Left cardiac atrium (tissue), 4 donors: ENCODE measurements around the gene KLK10. TPM values are rescaled to one million over a fixed set of nuclear protein-coding genes. Genes with fewer than 3 reads are reported as not detected.
A peak's percentile ranks its signal among the peaks of the same experiment; 100 is the strongest.
"Not testable (repeated sequence)": the region's sequence is repeated elsewhere in the genome, so short reads cannot be mapped to it uniquely, and the experiment has no call there.

ENCODE experiments used
- ATAC-seq, 2 donors: fragments of 200-7000 bp; cut with Tn5 transposase; one replicate each; pipeline ENCODE4 v1.9.1; 2020; ENCODE audit warnings: mild to moderate bottlenecking in 2 of 2, moderate library complexity in 2 of 2
- DNase-seq: peaks from one replicate; pipeline ENCODE4 v3.0.0-alpha.2; 2020
- intact Hi-C, 2 donors: fragments of 100-400 bp; cut with DNase I; formaldehyde crosslinking; loops; one replicate each; pipeline versions ENCODE4 v1.14.1 to v1.15.1; 2022 to 2023
- total RNA-seq, 2 donors: library from RNA; stranded (reverse); fragmentation: NEBNext Ultra II Directional; extraction: Animal tissue kit (Norgen Biotek cat#: 25700); gene quantifications; one replicate each; pipeline ENCODE4 v1.2.1, GENCODE V29; 2021
- donor health status: DM: no; HTN: yes; CAD: no.
- donor health status: DM: no; HTN: yes; CAD: no; lungs with severe emphysema.
- donor health status: DM: yes; HTN: yes; CAD: no.
- donor health status: Dilated cardiomyopathy.

Gene KLK10
- total RNA-seq, 2 donors from 2014 or later: 0.26 to 0.32 TPM

- intact Hi-C loops: no loop called here
- DNase-seq (no peak), ATAC-seq (no peak)
These were observed 41.9 kb downstream of the KLK10 start for GRCh38 chr19:50977626-50978025.

- intact Hi-C loops: no loop called here
- DNase-seq (no peak), ATAC-seq (peak in 1 of 2 donors; percentile 62)
These were observed 43.7 kb downstream of the KLK10 start for GRCh38 chr19:50975766-50976165.

- DNase-seq: no peak
- no peak for ATAC-seq
- intact Hi-C loops: no loop called here
These were observed 44.6 kb downstream of the KLK10 start for GRCh38 chr19:50974702-50975556.

- no peak for ATAC-seq
- DNase-seq: no peak
- intact Hi-C loops: no loop called here
These were observed 46.6 kb downstream of the KLK10 start for GRCh38 chr19:50972795-50973376.

- DNase-seq, ATAC-seq, intact Hi-C loops: not testable (repeated sequence)
These were observed 49.7 kb downstream of the KLK10 start for GRCh38 chr19:50969810-50970209.

GRCh38 chr19:50969413-50969760 is 50.1 kb downstream of the KLK10 start, which contains the start of gene KLK6:
Gene KLK6 (minus strand): TSS chr19:50969591. CDS start chr19:50968104, 1,487 bp downstream.
- DNase-seq (no peak), ATAC-seq (no peak)
- intact Hi-C loops: no loop called here

GRCh38 chr19:50968716-50969412 is 50.6 kb downstream of the KLK10 start:
- ATAC-seq: no peak
- no peak for DNase-seq
- intact Hi-C loops: no loop called here

- no peak for DNase-seq
- ATAC-seq: no peak
- intact Hi-C loops: no loop called here
These were observed 51.4 kb downstream of the KLK10 start for GRCh38 chr19:50967929-50968715.

- ATAC-seq (no peak), DNase-seq (no peak)
- intact Hi-C loops: no loop called here
These were observed 55.2 kb downstream of the KLK10 start for GRCh38 chr19:50964266-50964665.

- DNase-seq: no peak
- intact Hi-C loops: no loop called here
- ATAC-seq: no peak
These were observed 56.1 kb downstream of the KLK10 start for GRCh38 chr19:50963381-50963780.

Other genes starting within 250 kb of the KLK10 start
- gene GPR32, start 249.2 kb downstream of the KLK10 start, total RNA-seq: not detected
- not detected for gene ACP4, start 229.3 kb downstream of the KLK10 start, total RNA-seq
- gene KLK1, start 195.9 kb downstream of the KLK10 start, total RNA-seq: under 1 TPM in 1 of 2 donors, not detected in 1; 0.27 TPM
- not detected for gene KLK15, start 186.1 kb downstream of the KLK10 start, total RNA-seq
- not detected for gene KLK3, start 164.8 kb downstream of the KLK10 start, total RNA-seq
- not detected for gene KLK2, start 146.3 kb downstream of the KLK10 start, total RNA-seq
- not detected for gene KLK4, start 108.3 kb downstream of the KLK10 start, total RNA-seq
- under 1 TPM in 1 of 2 donors, not detected in 1; 0.42 TPM for gene KLK5, start 66.7 kb downstream of the KLK10 start, total RNA-seq
- not detected for gene KLK6, start 50.1 kb downstream of the KLK10 start, total RNA-seq
- under 1 TPM in 1 of 2 donors, not detected in 1; 0.16 TPM for gene KLK7, start 35.8 kb downstream of the KLK10 start, total RNA-seq
- gene KLK8, start 18.1 kb downstream of the KLK10 start, total RNA-seq: under 1 TPM in 1 of 2 donors, not detected in 1; 0.53 TPM
- 1 to 10 TPM; 1.7 to 2.6 TPM for gene KLK11, start 6.9 kb upstream of the KLK10 start, total RNA-seq
- not detected for gene KLK12, start 15.3 kb upstream of the KLK10 start, total RNA-seq
- gene KLK13, start 45.4 kb upstream of the KLK10 start, total RNA-seq: under 1 TPM in 1 of 2 donors, not detected in 1; 0.65 TPM
- under 1 TPM; 0.21 to 0.31 TPM for gene KLK14, start 63.2 kb upstream of the KLK10 start, total RNA-seq
- gene CTU1, start 88.7 kb upstream of the KLK10 start, total RNA-seq: 1 to 10 TPM; 5.3 to 6.0 TPM
- gene SIGLEC9, start 105.2 kb upstream of the KLK10 start, total RNA-seq: 1 to 10 TPM; 5.1 to 6.6 TPM
- gene SIGLEC7, start 122.6 kb upstream of the KLK10 start, total RNA-seq: 1 to 10 TPM; 1.6 to 2.2 TPM
- 10 to 100 TPM in 1 of 2 donors, 1 to 10 TPM in 1; 3.2 to 11.4 TPM for gene CD33, start 205.4 kb upstream of the KLK10 start, total RNA-seq
- not detected for gene SIGLECL1, start 231.4 kb upstream of the KLK10 start, total RNA-seq